K562 (cell line): ENCODE measurements around the gene CNNM4. TPM values are rescaled to one million over a fixed set of nuclear protein-coding genes. Genes with fewer than 3 reads are reported as not detected.
A peak's percentile ranks its signal among the peaks of the same experiment; 100 is the strongest.

Source experiments
- ARID1B ChIP-seq: fragments of 450-650 bp; IDR thresholded peaks from 2 replicates; pipeline ENCODE4 v1.6.1; 2016; ENCODE audit warnings: antibody characterized with exemption, mild to moderate bottlenecking, inconsistent platforms
- CEBPG ChIP-seq, 3 experiments: fragments of 200-800 bp in 1 of 3; sonication (Bioruptor generic) in 1 of 3; sonication (generic) in 1 of 3; formaldehyde crosslinking in 1 of 3; IDR thresholded peaks in 2 of 3; conservative IDR thresholded peaks in 1 of 3; 2 replicates each; pipeline versions ENCODE4 v1.6.1 to v1.8.0; 2016 to 2022; ENCODE audit warnings: missing compliant biosample characterization in 2 of 3, missing genetic modification characterization in 2 of 3, mild to moderate bottlenecking in 1 of 3, missing genetic modification reagents in 1 of 3
- CSDE1 ChIP-seq, 2 experiments: fragments of 450-650 bp; IDR thresholded peaks; 2 replicates each; pipeline ENCODE4 v1.6.1; 2016; ENCODE audit warnings: mild to moderate bottlenecking in 1 of 2
- ESRRA ChIP-seq: fragments of 450-650 bp; IDR thresholded peaks from 2 replicates; pipeline ENCODE4 v1.6.1; 2014; ENCODE audit warnings: low read depth, mild to moderate bottlenecking, moderate library complexity, borderline replicate concordance
- ETS2 ChIP-seq: IDR thresholded peaks from 2 replicates; pipeline ENCODE4 v1.6.1; 2016; ENCODE audit warnings: borderline replicate concordance, missing genetic modification characterization, mild to moderate bottlenecking, moderate library complexity, missing compliant biosample characterization; ENCODE audit not compliant: poor library complexity, severe bottlenecking
- HMG20B ChIP-seq: fragments of 250-450 bp; sonication (Bioruptor Pico); IDR thresholded peaks from 2 replicates; pipeline ENCODE4 v1.5.0; 2021; ENCODE audit warnings: mild to moderate bottlenecking
- HNRNPL ChIP-seq: fragments of 200-400 bp; formaldehyde crosslinking; IDR thresholded peaks from 2 replicates; pipeline ENCODE4 v1.6.1; 2017; ENCODE audit warnings: low read depth, mild to moderate bottlenecking, low read length
- IRF1 ChIP-seq: sonication (generic); formaldehyde crosslinking; IDR thresholded peaks from 2 replicates; pipeline ENCODE4 v1.8.0; 2022; ENCODE audit warnings: missing genetic modification reagents, mild to moderate bottlenecking, borderline replicate concordance
- IRF2 ChIP-seq: sonication (generic); formaldehyde crosslinking; IDR thresholded peaks from 2 replicates; pipeline ENCODE4 v1.8.1; 2022; ENCODE audit warnings: mild to moderate bottlenecking, missing genetic modification reagents
- MTA2 ChIP-seq: fragments of 450-650 bp; IDR thresholded peaks from 2 replicates; pipeline ENCODE4 v1.6.1; 2016; ENCODE audit warnings: low read depth
- PHB ChIP-seq: fragments of 250-450 bp; sonication (Bioruptor Pico); IDR thresholded peaks from 2 replicates; pipeline ENCODE4 v1.5.0; 2021
- SP2 ChIP-seq: IDR thresholded peaks from 2 replicates; pipeline ENCODE4 v1.6.1; 2011; ENCODE audit warnings: mild to moderate bottlenecking, low read depth, low read length, moderate library complexity; ENCODE audit not compliant: poor library complexity, severe bottlenecking; ENCODE audit errors: extremely low read depth
- ZFX ChIP-seq: sonication (generic); formaldehyde crosslinking; IDR thresholded peaks from 2 replicates; pipeline ENCODE4 v1.8.0; 2022; ENCODE audit warnings: mild to moderate bottlenecking, missing genetic modification reagents, moderate library complexity
- ZNF408 ChIP-seq: fragments of 250-450 bp; sonication (Bioruptor Pico); IDR thresholded peaks from 2 replicates; pipeline ENCODE4 v1.4.0; 2020; ENCODE audit warnings: low read depth, mild to moderate bottlenecking, moderate library complexity
- ZNF444 ChIP-seq: fragments of 250-450 bp; sonication (Bioruptor Pico); IDR thresholded peaks from 2 replicates; pipeline ENCODE4 v1.4.0; 2020; ENCODE audit warnings: mild to moderate bottlenecking, moderate library complexity
- ZSCAN29 ChIP-seq: fragments of 450-650 bp; IDR thresholded peaks from 2 replicates; pipeline ENCODE4 v1.6.1; 2017
- polyA plus RNA-seq, 8 experiments: library from polyadenylated mRNA; depleted of rRNA in 4 of 8; stranded (reverse) in 5 of 8; unstranded in 3 of 8; fragments of >200 nt; fragmentation: Nextera tagmentation in 2 of 8; fragmentation: Illumina TruSeq in 1 of 8; extraction: Ambion mirVana in 2 of 8; extraction: Trizol in 1 of 8; gene quantifications; 2 replicates each; pipeline versions ENCODE4 v1.2.1 to v1.2.3, GENCODE V29; 2011 to 2014; ENCODE audit warnings: inconsistent platforms in 1 of 8, missing spikeins in 1 of 8
- total RNA-seq, 7 experiments: library from RNA; depleted of rRNA in 6 of 7; stranded (reverse); fragments of >200 nt in 6 of 7; fragmentation: Illumina TruSeq in 2 of 7; extraction: Trizol in 2 of 7; gene quantifications; 2 replicates each; pipeline versions ENCODE4 v1.2.1 to v1.2.3, GENCODE V29; 2011 to 2021; ENCODE audit warnings: low replicate concordance in 1 of 7
- TF ChIP-seq, protein P1 (sequence below): fragments of 250-450 bp; sonication (Bioruptor Pico); IDR thresholded peaks from 2 replicates; pipeline ENCODE4 v1.5.0; 2021; ENCODE audit warnings: mild to moderate bottlenecking, borderline replicate concordance
- TF ChIP-seq, protein P2 (sequence below), 2 experiments: fragments of 450-650 bp in 1 of 2; IDR thresholded peaks; 2 replicates each; pipeline ENCODE4 v1.6.1; 2011 to 2017; ENCODE audit warnings: low read depth in 2 of 2, antibody characterized with exemption in 1 of 2, borderline replicate concordance in 1 of 2, low read length in 1 of 2, mild to moderate bottlenecking in 1 of 2, mixed read lengths in 1 of 2; ENCODE audit not compliant: control insufficient read depth in 1 of 2
- TF ChIP-seq, protein P3 (sequence below): fragments of 250-450 bp; sonication (Bioruptor Pico); IDR thresholded peaks from 2 replicates; pipeline ENCODE4 v1.5.0; 2021

Gene CNNM4
- total and polyA plus RNA-seq, 9 of the 15 experiments (the other 6 are each of a cell fraction or from before 2014, with no cell fraction given), result 0.96 to 6.3 (median 2.8) TPM

GRCh38 chr2:96760986-96761832 is 507 bp downstream of the CNNM4 start (continued):
- TF ChIP-seq SP2 (no peak), ETS2 (no peak), ESRRA (peak; percentile 29; the same call in 1 of the 2 replicates), HMG20B (CRISPR knock-in tag) (no peak), MTA2 (0 out of 2 replicates have a peak, but pooled peaks have one; percentile 11), ZNF444 (CRISPR knock-in tag) (no peak), PHB (CRISPR knock-in tag) (no peak), ZNF408 (CRISPR knock-in tag) (no peak), HNRNPL (0 out of 2 replicates have a peak, but pooled peaks have one; percentile 47), ZFX (CRISPR knock-in tag) (peak; percentile 39), ZSCAN29 (no peak), CEBPG (CRISPR knock-in tag; IDR thresholded peaks at IDR 0.05) (no peak), CEBPG (tag; conservative IDR thresholded peaks at IDR 0.05 in 1 of 2, IDR thresholded peaks at IDR 0.05 in 1 of 2) (no peak), IRF1 (CRISPR knock-in tag) (no peak), ARID1B (no peak), CSDE1 (IDR thresholded peaks at IDR 0.05) (no peak), IRF2 (CRISPR knock-in tag) (no peak; the same call in 1 of the 2 replicates)
- TF ChIP-seq, protein P1, sequence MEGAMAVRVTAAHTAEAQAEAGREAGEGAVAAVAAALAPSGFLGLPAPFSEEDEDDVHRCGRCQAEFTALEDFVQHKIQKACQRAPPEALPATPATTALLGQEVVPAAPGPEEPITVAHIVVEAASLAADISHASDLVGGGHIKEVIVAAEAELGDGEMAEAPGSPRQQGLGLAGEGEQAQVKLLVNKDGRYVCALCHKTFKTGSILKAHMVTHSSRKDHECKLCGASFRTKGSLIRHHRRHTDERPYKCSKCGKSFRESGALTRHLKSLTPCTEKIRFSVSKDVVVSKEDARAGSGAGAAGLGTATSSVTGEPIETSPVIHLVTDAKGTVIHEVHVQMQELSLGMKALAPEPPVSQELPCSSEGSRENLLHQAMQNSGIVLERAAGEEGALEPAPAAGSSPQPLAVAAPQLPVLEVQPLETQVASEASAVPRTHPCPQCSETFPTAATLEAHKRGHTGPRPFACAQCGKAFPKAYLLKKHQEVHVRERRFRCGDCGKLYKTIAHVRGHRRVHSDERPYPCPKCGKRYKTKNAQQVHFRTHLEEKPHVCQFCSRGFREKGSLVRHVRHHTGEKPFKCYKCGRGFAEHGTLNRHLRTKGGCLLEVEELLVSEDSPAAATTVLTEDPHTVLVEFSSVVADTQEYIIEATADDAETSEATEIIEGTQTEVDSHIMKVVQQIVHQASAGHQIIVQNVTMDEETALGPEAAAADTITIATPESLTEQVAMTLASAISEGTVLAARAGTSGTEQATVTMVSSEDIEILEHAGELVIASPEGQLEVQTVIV (CRISPR knock-in tag), result no peak
- TF ChIP-seq, protein P2, sequence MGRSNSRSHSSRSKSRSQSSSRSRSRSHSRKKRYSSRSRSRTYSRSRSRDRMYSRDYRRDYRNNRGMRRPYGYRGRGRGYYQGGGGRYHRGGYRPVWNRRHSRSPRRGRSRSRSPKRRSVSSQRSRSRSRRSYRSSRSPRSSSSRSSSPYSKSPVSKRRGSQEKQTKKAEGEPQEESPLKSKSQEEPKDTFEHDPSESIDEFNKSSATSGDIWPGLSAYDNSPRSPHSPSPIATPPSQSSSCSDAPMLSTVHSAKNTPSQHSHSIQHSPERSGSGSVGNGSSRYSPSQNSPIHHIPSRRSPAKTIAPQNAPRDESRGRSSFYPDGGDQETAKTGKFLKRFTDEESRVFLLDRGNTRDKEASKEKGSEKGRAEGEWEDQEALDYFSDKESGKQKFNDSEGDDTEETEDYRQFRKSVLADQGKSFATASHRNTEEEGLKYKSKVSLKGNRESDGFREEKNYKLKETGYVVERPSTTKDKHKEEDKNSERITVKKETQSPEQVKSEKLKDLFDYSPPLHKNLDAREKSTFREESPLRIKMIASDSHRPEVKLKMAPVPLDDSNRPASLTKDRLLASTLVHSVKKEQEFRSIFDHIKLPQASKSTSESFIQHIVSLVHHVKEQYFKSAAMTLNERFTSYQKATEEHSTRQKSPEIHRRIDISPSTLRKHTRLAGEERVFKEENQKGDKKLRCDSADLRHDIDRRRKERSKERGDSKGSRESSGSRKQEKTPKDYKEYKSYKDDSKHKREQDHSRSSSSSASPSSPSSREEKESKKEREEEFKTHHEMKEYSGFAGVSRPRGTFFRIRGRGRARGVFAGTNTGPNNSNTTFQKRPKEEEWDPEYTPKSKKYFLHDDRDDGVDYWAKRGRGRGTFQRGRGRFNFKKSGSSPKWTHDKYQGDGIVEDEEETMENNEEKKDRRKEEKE (IDR thresholded peaks at IDR 0.05; ENCODE audit: borderline replicate concordance in 1 of 2, control insufficient read depth in 1 of 2, low read depth in 2 of 2, low read length in 1 of 2), result no peak
- TF ChIP-seq, protein P3, sequence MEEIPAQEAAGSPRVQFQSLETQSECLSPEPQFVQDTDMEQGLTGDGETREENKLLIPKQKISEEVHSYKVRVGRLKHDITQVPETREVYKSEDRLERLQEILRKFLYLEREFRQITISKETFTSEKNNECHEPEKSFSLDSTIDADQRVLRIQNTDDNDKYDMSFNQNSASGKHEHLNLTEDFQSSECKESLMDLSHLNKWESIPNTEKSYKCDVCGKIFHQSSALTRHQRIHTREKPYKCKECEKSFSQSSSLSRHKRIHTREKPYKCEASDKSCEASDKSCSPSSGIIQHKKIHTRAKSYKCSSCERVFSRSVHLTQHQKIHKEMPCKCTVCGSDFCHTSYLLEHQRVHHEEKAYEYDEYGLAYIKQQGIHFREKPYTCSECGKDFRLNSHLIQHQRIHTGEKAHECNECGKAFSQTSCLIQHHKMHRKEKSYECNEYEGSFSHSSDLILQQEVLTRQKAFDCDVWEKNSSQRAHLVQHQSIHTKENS (CRISPR knock-in tag), result no peak
